Panc1 (cell line): Measurements from ENCODE around the gene TC2N.

Experiments
- POLR2AphosphoS5 ChIP-seq: IDR thresholded peaks from 2 replicates; pipeline ENCODE4 v1.6.1; 2012; ENCODE audit warnings: mild to moderate bottlenecking, low read depth, low read length, moderate library complexity
- TF ChIP-seq, protein P1 (sequence below): fragments of 450-650 bp; IDR thresholded peaks from 2 replicates; pipeline ENCODE4 v1.5.1; 2017; ENCODE audit warnings: mild to moderate bottlenecking
- TF ChIP-seq, protein P2 (sequence below), 2 experiments: IDR thresholded peaks; 2 replicates each; pipeline ENCODE4 v1.6.1; 2011 to 2012; ENCODE audit warnings: low read depth in 2 of 2, control low read depth in 1 of 2, low read length in 1 of 2, mild to moderate bottlenecking in 1 of 2, moderate library complexity in 1 of 2; ENCODE audit not compliant: insufficient read depth in 1 of 2

DNA sequence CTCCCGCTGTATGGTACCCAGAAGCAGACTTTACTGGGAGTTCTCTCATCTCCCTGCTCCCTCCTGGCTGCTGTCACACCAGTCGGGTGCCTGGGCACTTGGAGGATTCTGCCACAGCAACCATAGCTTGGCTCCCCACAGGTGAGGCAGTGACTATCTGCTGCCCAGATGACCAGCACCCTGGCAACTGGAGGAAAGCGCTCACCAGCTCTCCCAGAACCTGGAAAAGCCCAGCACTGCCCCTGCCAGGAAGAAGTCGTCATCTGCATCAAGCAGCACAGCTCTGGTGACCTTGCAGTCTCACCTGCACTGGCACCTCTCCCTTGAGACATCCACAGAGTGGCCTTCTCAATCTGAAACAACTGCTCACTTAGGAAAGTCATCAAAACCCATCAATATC lies 31.9 kb upstream of the TC2N start:
- TF ChIP-seq, protein P1, sequence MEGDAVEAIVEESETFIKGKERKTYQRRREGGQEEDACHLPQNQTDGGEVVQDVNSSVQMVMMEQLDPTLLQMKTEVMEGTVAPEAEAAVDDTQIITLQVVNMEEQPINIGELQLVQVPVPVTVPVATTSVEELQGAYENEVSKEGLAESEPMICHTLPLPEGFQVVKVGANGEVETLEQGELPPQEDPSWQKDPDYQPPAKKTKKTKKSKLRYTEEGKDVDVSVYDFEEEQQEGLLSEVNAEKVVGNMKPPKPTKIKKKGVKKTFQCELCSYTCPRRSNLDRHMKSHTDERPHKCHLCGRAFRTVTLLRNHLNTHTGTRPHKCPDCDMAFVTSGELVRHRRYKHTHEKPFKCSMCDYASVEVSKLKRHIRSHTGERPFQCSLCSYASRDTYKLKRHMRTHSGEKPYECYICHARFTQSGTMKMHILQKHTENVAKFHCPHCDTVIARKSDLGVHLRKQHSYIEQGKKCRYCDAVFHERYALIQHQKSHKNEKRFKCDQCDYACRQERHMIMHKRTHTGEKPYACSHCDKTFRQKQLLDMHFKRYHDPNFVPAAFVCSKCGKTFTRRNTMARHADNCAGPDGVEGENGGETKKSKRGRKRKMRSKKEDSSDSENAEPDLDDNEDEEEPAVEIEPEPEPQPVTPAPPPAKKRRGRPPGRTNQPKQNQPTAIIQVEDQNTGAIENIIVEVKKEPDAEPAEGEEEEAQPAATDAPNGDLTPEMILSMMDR = no peak
- no peak for TF ChIP-seq POLR2AphosphoS5
- TF ChIP-seq, protein P2, sequence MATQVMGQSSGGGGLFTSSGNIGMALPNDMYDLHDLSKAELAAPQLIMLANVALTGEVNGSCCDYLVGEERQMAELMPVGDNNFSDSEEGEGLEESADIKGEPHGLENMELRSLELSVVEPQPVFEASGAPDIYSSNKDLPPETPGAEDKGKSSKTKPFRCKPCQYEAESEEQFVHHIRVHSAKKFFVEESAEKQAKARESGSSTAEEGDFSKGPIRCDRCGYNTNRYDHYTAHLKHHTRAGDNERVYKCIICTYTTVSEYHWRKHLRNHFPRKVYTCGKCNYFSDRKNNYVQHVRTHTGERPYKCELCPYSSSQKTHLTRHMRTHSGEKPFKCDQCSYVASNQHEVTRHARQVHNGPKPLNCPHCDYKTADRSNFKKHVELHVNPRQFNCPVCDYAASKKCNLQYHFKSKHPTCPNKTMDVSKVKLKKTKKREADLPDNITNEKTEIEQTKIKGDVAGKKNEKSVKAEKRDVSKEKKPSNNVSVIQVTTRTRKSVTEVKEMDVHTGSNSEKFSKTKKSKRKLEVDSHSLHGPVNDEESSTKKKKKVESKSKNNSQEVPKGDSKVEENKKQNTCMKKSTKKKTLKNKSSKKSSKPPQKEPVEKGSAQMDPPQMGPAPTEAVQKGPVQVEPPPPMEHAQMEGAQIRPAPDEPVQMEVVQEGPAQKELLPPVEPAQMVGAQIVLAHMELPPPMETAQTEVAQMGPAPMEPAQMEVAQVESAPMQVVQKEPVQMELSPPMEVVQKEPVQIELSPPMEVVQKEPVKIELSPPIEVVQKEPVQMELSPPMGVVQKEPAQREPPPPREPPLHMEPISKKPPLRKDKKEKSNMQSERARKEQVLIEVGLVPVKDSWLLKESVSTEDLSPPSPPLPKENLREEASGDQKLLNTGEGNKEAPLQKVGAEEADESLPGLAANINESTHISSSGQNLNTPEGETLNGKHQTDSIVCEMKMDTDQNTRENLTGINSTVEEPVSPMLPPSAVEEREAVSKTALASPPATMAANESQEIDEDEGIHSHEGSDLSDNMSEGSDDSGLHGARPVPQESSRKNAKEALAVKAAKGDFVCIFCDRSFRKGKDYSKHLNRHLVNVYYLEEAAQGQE (IDR thresholded peaks at IDR 0.05; ENCODE audit: insufficient read depth in 1 of 2, low read depth in 2 of 2, low read length in 1 of 2) = no peak
